ENCODE results near the gene MAEA.

MAEA gene

DNA sequence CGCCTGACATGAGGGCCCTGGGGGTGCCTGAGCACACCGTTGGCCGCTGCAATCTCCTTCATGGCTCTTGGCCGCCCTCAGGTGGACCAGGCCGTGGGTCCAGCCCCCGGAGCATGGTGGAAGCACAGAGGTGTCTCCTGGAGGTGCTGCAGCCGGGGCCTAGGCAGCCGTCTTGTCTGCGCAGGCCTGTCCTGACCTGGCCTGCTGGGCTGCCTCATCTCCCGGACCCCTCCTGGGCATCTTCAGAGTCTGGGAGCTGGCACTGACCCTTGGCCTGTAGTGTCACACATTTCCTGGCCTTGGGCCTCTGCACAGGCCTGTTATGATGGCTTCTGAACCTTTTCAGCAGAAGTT is 78.2 kb downstream of the MAEA start:
- Histone ChIP-seq H3K36me3 (ENCODE audit: control insufficient read depth, insufficient read depth, low read length) (no peaks in the 10 kb centered on the region), H3K79me2 (no peaks in the 10 kb centered on the region), H3K4me3 (ENCODE audit: low read depth, low read length) (no peak overlapping the region), H3K4me1 (no peaks in the 10 kb centered on the region), H3K9ac (no peak overlapping the region), H2AFZ (no peak overlapping the region), H3K27me3 (ENCODE audit: control insufficient read depth, insufficient read depth, low read length) (no peaks in the 10 kb centered on the region), H3K4me2 (ENCODE audit: low read length) (no peak overlapping the region), H3K9me3 (ENCODE audit: control insufficient read depth, low read length) (no peaks in the 10 kb centered on the region), H3K27ac (no peak overlapping the region)
- TF ChIP-seq, protein P1, sequence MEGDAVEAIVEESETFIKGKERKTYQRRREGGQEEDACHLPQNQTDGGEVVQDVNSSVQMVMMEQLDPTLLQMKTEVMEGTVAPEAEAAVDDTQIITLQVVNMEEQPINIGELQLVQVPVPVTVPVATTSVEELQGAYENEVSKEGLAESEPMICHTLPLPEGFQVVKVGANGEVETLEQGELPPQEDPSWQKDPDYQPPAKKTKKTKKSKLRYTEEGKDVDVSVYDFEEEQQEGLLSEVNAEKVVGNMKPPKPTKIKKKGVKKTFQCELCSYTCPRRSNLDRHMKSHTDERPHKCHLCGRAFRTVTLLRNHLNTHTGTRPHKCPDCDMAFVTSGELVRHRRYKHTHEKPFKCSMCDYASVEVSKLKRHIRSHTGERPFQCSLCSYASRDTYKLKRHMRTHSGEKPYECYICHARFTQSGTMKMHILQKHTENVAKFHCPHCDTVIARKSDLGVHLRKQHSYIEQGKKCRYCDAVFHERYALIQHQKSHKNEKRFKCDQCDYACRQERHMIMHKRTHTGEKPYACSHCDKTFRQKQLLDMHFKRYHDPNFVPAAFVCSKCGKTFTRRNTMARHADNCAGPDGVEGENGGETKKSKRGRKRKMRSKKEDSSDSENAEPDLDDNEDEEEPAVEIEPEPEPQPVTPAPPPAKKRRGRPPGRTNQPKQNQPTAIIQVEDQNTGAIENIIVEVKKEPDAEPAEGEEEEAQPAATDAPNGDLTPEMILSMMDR (IDR thresholded peaks at IDR 0.05): no peak

DNA sequence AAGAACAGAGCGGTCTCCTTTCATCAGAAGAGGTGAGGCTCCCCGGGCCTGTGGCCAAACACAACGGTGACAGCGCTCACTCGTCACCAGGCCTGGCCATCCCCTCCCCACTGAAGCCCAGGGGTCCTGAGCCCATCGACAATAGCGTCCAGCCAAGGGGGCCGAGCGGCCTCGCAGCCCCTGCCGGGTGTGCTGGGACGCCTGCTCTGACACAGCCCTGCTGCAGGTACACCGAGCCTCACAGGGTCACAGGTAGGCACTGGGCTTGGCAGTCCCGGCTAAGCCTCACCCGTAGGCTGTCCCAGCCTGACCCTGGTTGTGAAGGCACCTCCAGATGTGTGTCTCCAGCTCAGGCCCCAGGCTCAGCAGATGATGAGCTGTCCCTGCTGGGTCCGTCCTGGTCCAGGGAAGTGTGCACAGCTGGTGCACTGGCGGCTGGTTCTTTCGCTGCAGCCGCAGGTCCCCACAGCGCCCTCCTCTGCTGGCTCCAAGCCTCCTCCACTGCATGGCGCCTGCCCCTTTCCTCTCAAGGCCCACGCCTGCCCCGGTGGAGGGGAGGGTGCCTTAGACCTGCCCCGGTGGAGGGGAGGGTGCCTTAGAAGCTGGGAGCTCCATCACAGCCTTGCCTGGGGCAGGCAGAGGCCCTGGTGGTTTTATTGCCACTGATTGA is 78.9 kb downstream of the MAEA start:
- Histone ChIP-seq H3K9me3 (ENCODE audit: control insufficient read depth, low read length) (no peaks in the 10 kb centered on the region), H3K27ac (no peak overlapping the region), H3K9ac (no peak overlapping the region), H3K4me1 (no peaks in the 10 kb centered on the region), H3K27me3 (ENCODE audit: control insufficient read depth, insufficient read depth, low read length) (no peaks in the 10 kb centered on the region), H3K36me3 (ENCODE audit: control insufficient read depth, insufficient read depth, low read length) (no peaks in the 10 kb centered on the region), H3K4me3 (ENCODE audit: low read depth, low read length) (no peak overlapping the region), H3K79me2 (no peaks in the 10 kb centered on the region), H3K4me2 (ENCODE audit: low read length) (no peak overlapping the region), H2AFZ (no peak overlapping the region)
- TF ChIP-seq, protein P1 (IDR thresholded peaks at IDR 0.05): no peak

DNA sequence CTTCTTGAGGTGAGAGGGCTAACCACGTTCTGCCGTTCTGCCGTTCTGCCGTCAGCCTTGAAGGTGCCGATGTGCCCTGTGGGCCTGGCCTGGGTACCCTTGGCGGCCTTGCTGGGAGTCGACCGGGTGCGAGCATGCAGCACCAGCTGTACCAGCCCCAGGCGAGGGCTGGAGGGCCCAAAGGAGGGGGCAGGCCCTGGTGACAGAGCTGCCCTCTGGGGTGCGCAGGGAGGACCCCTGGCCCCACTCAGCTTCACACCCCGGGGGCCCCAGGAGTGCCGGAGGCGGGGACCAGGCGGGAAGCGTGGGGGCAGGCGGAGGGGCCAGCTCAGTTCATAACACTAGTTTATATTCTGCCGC is 79.4 kb downstream of the MAEA start:
- Histone ChIP-seq H3K27me3 (ENCODE audit: control insufficient read depth, insufficient read depth, low read length) (no peaks in the 10 kb centered on the region), H3K4me2 (ENCODE audit: low read length) (no peak overlapping the region), H3K4me3 (ENCODE audit: low read depth, low read length) (no peak overlapping the region), H3K36me3 (ENCODE audit: control insufficient read depth, insufficient read depth, low read length) (no peaks in the 10 kb centered on the region), H3K9me3 (ENCODE audit: control insufficient read depth, low read length) (no peaks in the 10 kb centered on the region), H3K4me1 (no peaks in the 10 kb centered on the region), H3K9ac (no peak overlapping the region), H3K79me2 (no peaks in the 10 kb centered on the region), H3K27ac (no peak overlapping the region), H2AFZ (no peak overlapping the region)
- TF ChIP-seq, protein P1 (IDR thresholded peaks at IDR 0.05): no peak

DNA sequence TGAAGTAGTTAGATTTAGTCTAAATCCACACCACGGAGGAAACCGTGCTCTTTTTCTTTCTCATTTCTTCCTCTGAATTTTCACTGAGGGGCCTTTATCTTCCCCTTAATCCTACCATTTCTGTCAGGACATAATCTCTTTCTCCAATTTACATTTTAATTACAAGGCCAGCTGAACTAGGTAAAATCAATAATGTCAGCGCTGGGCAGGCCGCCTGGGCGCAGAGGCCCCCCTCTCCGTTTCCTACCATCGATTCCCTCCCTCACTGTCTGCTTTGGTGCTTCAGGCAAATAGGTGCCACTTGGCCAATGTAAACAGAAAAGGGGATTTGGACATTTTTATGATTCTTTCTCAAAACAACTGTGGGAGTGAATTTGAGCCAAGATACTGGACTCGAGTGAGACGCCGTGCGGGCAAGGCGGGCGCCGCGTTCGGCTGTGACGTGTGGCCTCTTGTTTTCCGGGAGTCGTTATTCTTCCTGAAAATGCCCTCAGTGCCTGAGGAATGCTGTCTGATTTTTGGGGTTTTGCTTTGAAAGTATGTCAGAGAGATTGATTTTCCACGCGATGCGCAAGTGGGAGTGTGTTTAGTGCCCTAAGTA is 79.9 kb downstream of the MAEA start:
- Histone ChIP-seq H3K4me1 (no peaks in the 10 kb centered on the region), H3K36me3 (ENCODE audit: control insufficient read depth, insufficient read depth, low read length) (no peaks in the 10 kb centered on the region), H3K9ac (no peak overlapping the region), H3K4me2 (ENCODE audit: low read length) (no peak overlapping the region), H2AFZ (no peak overlapping the region), H3K27me3 (ENCODE audit: control insufficient read depth, insufficient read depth, low read length) (no peaks in the 10 kb centered on the region), H3K9me3 (ENCODE audit: control insufficient read depth, low read length) (no peaks in the 10 kb centered on the region), H3K27ac (no peak overlapping the region), H3K79me2 (no peaks in the 10 kb centered on the region), H3K4me3 (ENCODE audit: low read depth, low read length) (no peak overlapping the region)
- TF ChIP-seq, protein P1 (IDR thresholded peaks at IDR 0.05): no peak
